GOT3 (cell line): ENCODE data around the gene THRAP3.
A peak's percentile ranks its signal among the peaks of the same experiment; 100 is the strongest.

Source experiments
- DNase-seq: peaks from one replicate; lab custom pipeline; 2025; ENCODE audit warnings: mixed read lengths; lab: John Stamatoyannopoulos, UW

Gene THRAP3

DNA sequence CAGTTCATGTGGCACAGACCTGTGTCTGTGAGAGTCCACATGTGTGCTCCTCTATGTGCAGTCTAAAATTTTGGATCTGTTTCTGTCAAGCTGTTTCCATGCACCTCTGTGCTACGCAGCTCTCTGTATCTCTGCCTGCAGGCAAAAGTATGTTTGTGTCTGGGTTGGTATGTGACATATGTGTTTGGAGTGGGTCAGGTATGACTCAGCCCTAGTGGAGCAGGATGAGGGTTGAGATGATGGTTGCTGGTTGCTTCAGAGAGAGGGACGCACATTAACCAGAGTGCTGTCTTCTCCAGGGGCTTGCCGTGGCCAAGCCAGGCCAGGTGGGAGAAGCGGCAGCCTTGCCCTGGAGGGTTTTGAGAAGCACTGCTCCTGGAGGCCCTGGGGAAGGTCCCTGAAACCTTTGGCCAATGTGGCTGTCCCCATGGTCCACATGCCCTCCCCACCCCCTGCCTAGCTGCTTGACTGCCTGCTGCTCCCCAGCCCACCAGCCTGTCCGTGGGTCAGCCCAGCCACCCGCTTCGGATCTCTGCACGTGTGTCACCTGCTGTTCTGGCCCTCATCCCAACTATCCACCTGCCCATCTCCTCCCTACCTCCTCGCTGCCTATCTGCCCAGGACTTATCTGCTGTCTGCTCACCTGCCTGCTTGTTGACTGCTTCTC lies 103.3 kb downstream of the THRAP3 start:
- DNase-seq: no peak

DNA sequence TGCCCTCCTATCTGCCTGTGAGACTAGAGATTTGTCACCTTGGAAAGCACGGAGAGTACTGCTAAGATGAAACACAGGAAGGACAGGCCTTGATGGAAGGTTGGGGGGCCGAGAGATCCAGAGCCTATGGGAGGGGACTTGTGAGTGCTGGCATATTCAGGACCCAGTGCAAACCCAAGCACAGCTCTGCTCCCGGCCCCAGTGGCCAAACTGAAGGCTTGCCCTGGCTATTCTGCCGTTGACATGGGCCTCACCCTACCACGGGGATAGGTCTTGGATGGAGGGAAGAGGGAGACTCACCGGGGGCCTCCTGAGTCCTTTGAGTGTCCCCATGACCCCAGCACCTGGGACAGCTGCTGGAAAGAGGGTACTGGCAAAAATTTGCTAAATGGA lies 103.8 kb downstream of the THRAP3 start:
- no peak for DNase-seq

DNA sequence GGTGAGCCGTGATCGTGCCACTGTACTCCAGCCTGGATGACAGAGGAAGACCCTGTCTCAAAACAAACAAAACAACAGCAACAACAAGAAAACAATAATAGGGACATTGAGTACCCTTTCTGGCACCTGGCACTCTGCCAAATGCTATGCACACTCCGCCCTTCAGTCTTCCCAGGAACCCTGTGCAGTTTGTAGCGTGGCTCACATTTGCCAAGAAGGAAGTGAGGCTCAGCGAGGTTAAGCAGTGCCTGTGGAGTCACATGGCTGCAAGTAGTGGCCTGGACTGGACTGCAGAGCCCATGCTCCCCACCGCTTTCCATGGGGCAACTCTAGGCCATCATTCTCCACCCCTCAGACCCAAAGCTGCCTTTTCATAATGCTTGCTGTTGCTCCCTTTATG lies 104.5 kb downstream of the THRAP3 start:
- DNase-seq: no peak

DNA sequence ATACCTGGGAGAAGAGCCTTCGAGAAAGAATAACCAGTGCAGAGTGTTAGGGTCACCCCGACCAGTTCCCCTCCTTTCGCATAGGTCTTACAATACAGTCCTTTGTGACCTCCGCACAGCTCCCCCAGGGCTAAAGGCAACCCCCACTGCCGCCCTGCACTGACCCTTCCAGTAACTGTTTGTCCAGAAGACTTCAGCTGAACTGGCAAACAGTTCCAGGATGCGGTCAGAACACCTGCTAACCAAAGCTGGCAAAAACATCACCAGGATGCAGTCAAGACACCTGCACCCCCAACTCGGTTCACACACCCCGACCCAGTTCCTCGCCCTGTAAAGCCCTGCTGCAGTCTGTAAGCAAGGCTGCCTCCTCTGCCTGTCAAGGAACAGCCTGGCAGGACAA lies 105.6 kb downstream of the THRAP3 start:
- no peak for DNase-seq

- no peak for DNase-seq
Observed at GRCh38 chr1:36330940-36331339, 106.7 kb downstream of the THRAP3 start.

GRCh38 chr1:36337830-36338229 lies 113.6 kb downstream of the THRAP3 start:
- no peak for DNase-seq

DNA sequence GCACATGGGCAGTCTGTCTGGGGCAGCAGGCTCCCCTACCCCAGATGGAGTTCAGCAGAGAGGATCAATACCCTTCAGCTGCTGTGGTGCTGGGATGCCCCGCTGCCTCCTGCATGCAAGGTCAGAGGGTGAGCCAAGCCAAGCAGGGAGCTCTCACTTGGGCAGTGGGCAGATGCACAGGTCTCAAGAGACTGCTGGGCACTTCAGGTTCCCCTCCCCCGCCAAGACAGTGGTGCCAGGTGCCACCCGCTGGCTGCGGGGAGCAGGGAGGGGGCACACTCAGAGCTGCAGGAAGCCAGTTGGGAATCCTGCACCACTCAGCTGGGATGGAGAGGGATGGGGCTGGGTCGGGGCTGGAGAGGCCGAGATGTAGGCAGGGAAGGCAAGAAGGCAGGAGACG lies 115.0 kb downstream of the THRAP3 start:
- no peak for DNase-seq

GRCh38 chr1:36339615-36340014 lies 115.4 kb downstream of the THRAP3 start:
- no peak for DNase-seq

GRCh38 chr1:36341626-36342320 lies 117.5 kb downstream of the THRAP3 start:
- no peak for DNase-seq

DNA sequence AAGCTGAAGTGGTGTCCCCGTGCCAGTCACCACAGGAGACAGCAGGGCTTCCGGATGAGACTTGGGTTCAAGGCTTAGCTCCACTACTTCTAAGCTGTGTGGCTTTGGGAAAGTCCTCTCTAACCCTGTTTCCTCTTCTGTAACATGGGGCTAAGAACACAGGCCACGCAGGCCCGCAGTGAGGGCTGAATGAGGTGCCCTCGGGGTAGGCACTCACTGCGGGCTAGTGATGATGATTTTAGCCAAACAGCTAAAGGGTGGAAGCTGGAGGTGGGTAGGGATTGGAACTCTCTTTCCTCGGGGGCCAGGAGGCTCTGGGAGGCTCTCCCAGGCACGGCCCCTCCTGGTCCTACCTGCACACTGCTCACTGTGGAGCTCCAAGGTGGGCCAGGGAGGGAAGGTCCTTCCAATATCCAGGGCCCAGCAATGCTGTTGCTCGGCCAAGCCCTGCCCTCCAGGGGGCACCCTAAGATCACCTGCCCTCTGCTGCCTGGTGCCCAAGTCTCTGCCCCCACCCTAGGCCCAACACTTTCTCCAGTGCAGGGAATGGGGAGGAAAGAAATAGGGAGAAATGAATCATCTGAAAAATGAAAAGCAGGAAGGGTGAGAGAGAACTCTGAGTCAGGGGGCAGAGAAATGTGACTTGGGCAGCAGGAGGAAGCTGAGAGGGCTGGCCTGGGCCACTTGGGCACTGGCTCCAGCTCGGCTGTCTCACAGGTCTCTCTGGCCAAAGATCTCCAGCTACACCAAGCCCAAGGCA lies 118.4 kb downstream of the THRAP3 start:
- peak; percentile 16 for DNase-seq

DNA sequence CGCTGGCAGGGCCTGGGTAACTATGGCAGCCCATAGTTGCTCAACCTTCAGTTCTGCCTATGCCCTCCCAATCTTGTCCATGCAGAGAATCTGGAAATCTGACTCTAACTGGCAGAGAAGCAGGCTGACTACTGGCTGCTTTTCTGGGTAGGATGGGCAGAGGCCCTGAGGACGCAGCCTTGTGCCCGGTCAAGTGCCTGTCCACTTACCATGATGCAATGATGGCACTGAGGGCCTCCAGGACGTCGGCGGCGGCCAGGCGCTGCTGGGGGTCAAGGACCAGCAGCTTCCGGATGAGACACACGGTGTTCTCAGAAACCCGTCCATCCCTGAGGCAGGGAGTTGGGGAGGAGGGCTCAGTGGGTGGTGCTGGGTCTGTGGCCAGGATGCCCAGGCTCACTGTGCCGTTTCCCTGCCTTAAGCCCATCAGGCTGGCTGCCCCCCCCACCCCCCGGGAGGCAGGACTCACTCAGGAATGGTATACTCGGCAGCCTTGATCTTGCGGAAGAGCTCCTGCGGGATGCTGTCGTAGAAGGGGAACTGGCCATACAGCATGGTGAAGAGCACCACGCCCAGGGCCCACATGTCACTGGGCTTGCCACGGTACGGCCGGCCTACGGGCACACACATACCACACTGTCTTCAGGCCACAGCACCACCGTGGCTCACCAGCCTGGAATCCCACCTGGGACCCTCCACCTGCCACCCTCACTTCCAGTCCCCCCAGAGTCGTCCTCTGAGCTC lies 119.6 kb downstream of the THRAP3 start:
- DNase-seq: no peak

DNA sequence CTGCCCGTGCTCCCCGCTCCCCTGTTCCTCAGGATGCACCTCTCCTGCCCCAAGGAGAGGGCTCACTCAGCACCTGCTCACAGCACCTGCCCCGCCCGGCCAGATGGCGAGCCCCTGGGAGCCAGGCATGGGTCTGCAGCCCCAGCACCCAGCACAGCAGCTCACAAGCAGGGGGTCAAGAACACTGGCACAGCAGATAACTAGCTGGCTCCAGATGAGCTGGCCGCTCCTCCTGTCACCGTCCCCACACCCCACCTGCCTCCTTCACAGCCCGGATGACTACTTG lies 120.1 kb downstream of the THRAP3 start:
- no peak for DNase-seq

DNA sequence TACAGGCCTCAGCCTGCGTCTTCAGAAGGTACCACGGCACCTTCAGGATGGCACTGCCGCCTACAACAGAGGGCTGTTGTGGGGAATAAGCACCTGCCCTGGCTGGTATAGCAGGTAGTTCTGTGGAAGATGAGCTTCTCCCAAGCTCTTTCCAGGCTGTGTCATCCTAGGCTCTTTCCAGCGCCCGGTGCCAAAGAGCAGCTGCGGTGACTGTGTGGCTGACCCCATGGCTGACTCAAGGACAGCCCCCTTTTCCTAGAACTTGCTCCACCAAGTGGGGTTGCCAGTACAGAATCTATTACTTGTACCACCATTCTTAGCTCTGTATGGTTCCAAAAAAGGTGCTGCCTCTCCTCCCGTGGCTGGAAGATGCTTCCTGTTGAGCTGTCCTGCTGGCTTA lies 121.1 kb downstream of the THRAP3 start:
- DNase-seq: no peak

GRCh38 chr1:36346741-36347370 lies 122.6 kb downstream of the THRAP3 start:
- DNase-seq: no peak

DNA sequence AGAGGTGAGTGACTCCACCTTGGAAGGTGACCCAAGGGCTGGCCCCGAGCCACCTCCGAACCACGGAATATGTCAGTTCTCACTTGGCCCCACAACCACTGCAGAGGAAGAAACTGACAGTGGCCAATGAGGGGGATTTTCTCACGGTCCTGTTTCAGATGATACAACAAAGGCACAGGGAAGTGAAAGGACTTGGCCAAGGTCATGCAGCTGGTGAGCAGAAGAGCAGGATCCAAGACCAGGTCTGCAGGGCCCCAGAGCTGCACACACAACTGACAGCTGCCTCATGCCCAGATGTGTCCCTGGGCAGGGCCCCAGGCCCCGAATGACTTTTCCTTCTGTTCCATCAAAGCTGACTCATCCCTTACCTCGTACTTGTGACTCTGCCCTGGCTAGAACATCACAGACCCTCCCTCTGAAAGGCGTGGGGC lies 125.0 kb downstream of the THRAP3 start:
- no peak for DNase-seq

DNA sequence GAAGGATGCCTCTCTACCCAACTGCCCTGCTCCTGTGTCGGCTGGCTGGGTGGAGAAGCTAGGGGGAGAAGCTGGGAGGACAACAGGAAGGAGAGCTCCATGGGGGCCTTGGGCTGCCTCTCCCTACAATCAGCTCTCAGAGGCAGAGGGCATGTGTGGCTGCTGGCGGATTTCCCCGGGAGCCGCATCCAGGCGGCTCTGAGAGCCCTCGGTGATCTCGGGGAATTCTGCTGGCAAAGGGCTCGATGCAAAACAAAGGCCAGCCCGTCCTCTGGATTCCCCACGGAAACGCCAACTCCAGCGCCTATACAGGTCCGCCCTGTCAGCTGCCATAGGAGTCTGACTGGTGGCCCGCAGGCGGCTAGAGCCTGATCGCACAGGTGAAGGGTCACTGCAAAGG lies 125.6 kb downstream of the THRAP3 start:
- DNase-seq: no peak

- no peak for DNase-seq
Observed at GRCh38 chr1:36350659-36351226, 126.5 kb downstream of the THRAP3 start.

- peak; percentile 31 for DNase-seq
Observed at GRCh38 chr1:36351227-36351977, 127.2 kb downstream of the THRAP3 start.

GRCh38 chr1:36352125-36352909 lies 128.1 kb downstream of the THRAP3 start:
- no peak for DNase-seq
